ENCODE data around the gene GALP.
"Not testable (repeated sequence)": the region's sequence is repeated elsewhere in the genome, so short reads cannot be mapped to it uniquely, and the experiment has no call there.

Gene GALP

DNA sequence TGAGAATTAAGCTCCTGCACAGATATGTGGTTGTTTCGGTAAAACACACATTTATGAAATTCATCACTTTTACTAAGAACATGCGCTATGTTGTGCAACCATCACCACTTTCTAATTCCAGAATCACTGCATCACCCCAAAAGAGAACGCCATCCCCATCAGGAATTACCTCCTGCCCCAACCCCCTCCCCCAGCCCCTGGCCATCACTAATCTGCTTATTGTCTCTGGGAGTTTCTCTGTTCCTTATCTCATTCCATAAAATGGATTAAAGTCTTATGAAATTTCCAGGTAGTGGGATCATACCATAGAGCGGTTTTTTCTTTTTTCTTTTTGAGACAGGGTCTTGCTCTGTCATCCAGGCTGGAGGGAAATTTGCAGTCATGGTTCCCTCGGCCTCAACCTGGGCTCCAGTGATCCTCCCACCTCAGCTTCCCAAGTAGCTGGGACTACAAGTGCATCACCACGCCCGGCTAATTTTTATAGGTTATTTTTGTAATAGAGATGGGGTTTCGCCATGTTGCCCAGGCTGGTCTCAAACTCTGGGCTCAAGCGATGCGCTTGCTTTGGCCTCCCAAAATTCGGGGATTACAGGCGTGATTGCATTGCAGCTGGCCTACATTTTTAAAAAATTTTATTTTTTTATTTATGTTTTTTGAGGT is 18.3 kb downstream of the GALP start:
- Histone ChIP-seq H3K4me3 (ENCODE audit: severe bottlenecking) (no peak overlapping the region), H3K27me3 (ENCODE audit: insufficient read depth, poor library complexity, severe bottlenecking) (no peaks in the 10 kb centered on the region), H3K27ac (ENCODE audit: poor library complexity, severe bottlenecking) (no peak overlapping the region), H3K36me3 (ENCODE audit: low read depth) (no peaks in the 10 kb centered on the region), H3K4me1 (ENCODE audit: insufficient read depth, poor library complexity, severe bottlenecking) (no peaks in the 10 kb centered on the region), H3K9me3 (ENCODE audit: severe bottlenecking) (no peaks in the 10 kb centered on the region)
- no peak for ATAC-seq (ENCODE audit: low read depth)
- TF ChIP-seq, protein P1, sequence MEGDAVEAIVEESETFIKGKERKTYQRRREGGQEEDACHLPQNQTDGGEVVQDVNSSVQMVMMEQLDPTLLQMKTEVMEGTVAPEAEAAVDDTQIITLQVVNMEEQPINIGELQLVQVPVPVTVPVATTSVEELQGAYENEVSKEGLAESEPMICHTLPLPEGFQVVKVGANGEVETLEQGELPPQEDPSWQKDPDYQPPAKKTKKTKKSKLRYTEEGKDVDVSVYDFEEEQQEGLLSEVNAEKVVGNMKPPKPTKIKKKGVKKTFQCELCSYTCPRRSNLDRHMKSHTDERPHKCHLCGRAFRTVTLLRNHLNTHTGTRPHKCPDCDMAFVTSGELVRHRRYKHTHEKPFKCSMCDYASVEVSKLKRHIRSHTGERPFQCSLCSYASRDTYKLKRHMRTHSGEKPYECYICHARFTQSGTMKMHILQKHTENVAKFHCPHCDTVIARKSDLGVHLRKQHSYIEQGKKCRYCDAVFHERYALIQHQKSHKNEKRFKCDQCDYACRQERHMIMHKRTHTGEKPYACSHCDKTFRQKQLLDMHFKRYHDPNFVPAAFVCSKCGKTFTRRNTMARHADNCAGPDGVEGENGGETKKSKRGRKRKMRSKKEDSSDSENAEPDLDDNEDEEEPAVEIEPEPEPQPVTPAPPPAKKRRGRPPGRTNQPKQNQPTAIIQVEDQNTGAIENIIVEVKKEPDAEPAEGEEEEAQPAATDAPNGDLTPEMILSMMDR (IDR thresholded peaks at IDR 0.05; ENCODE audit: poor library complexity, severe bottlenecking) = no peak
- DNase-seq (ENCODE audit: low spot score) = no peak

DNA sequence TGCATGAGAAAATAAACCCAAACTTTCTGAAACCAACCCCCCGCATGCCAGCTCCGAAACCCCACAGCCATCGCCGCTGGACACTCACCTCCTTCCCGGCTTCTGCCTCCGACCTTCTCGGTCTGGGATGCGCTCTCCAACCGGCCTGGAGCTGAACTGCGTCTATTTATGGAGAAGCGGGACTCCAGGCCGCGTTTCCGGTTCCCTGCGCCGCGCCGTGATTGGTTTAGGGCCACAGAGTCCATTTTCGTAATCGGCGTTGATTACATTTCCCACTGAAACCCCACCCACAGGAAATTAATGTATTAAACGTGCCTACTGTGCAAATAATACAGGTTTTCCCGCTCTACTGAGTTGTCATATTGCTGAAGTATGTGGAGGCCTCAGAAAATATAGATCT is 21.8 kb downstream of the GALP start, which contains the start of gene ZSCAN5B:
ZSCAN5B (minus strand) TSS at position 138 of the 400 bp plus-strand sequence. CDS start 4,731 bp downstream, outside the sequence.
- not testable (repeated sequence) for H3K36me3 ChIP-seq (ENCODE audit: low read depth); H3K27ac ChIP-seq (ENCODE audit: poor library complexity, severe bottlenecking); H3K27me3 ChIP-seq (ENCODE audit: insufficient read depth, poor library complexity, severe bottlenecking); H3K4me3 ChIP-seq (ENCODE audit: severe bottlenecking); H3K9me3 ChIP-seq (ENCODE audit: severe bottlenecking); DNase-seq (ENCODE audit: low spot score); H3K4me1 ChIP-seq (ENCODE audit: insufficient read depth, poor library complexity, severe bottlenecking); ATAC-seq (ENCODE audit: low read depth)

DNA sequence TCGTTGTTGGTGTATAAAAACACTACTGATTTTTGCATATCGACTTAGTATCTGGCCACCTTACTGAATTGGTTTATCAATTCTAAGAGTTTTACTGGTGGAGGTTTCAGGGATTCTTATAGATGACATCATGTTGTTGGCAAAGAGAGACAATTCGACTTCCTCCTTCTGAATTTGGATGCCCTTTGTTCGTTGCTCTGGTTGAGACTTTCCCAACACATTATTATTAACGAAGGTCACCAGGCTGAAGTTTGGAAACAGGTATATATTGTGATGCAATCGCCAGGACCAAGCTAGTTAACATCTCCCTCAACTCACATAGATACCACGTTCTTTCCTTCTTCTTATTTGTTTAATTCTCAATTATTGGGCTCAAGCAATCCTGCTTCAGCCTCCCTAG is 23.9 kb downstream of the GALP start:
- no peaks in the 10 kb centered on the region for H3K9me3 ChIP-seq (ENCODE audit: severe bottlenecking)
- no peaks in the 10 kb centered on the region for H3K27me3 ChIP-seq (ENCODE audit: insufficient read depth, poor library complexity, severe bottlenecking)
- no peak for ATAC-seq (ENCODE audit: low read depth)
- no peaks in the 10 kb centered on the region for H3K4me1 ChIP-seq (ENCODE audit: insufficient read depth, poor library complexity, severe bottlenecking)
- TF ChIP-seq, protein P1 (IDR thresholded peaks at IDR 0.05; ENCODE audit: poor library complexity, severe bottlenecking) = no peak
- no peak overlapping the region for H3K27ac ChIP-seq (ENCODE audit: poor library complexity, severe bottlenecking)
- no peak overlapping the region for H3K4me3 ChIP-seq (ENCODE audit: severe bottlenecking)
- H3K36me3 ChIP-seq (ENCODE audit: low read depth) = no peaks in the 10 kb centered on the region
- no peak for DNase-seq (ENCODE audit: low spot score)

DNA sequence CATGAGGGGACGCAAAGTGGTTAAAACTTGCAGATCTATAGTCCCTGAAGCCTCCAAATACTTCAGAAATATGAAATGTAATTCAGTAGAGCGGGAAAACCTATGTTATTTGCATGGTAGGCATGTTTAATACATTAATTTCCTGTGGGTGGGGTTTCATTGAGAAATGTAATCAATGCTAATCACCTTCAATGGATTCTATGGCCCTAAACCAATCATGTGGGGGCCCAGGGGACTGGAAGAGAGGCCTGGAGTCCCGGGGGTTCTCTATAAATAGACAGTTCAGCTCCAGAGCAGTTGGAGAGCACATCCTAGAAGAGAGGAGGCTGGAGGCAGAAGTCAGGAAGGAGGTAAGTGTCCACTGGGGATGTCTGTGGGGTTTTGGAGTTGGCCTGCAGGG is 26.2 kb downstream of the GALP start, which contains the start of gene ZSCAN5C:
ZSCAN5C (plus strand) TSS at position 301 of the 400 bp plus-strand sequence. CDS start 3,641 bp downstream, outside the sequence.
- TF ChIP-seq, protein P1 (IDR thresholded peaks at IDR 0.05; ENCODE audit: poor library complexity, severe bottlenecking) = no peak
- Histone ChIP-seq H3K9me3 (ENCODE audit: severe bottlenecking) (no peaks in the 10 kb centered on the region), H3K4me1 (ENCODE audit: insufficient read depth, poor library complexity, severe bottlenecking) (no peaks in the 10 kb centered on the region), H3K27ac (ENCODE audit: poor library complexity, severe bottlenecking) (no peak within 1 kb of the TSS), H3K36me3 (ENCODE audit: low read depth) (no peaks in the 10 kb centered on the region), H3K27me3 (ENCODE audit: insufficient read depth, poor library complexity, severe bottlenecking) (no peaks in the 10 kb centered on the region), H3K4me3 (ENCODE audit: severe bottlenecking) (no peak within 1 kb of the TSS)
- no peak for DNase-seq (ENCODE audit: low spot score)
- no peak for ATAC-seq (ENCODE audit: low read depth)

DNA sequence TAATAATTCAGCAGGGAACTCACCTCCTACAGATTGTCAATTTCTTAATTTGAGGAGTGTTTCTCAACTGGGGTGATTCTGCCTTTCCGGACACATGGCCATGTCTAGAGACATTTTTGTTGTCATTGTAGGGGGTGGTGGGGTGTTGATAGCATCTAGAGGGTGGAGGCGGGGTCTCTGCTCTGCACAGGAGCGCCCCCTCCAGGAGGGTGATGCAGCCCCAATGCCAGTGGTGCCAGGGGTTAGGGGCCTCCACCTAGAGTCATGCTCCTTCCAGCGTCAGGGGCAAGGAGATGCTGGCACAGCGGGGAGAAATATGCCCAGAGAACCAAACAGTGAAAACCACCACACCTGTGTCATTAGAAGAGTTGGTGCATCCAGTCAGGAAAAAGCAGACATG is 31.8 kb downstream of the GALP start:
- H3K27me3 ChIP-seq (ENCODE audit: insufficient read depth, poor library complexity, severe bottlenecking) = not testable (repeated sequence)

DNA sequence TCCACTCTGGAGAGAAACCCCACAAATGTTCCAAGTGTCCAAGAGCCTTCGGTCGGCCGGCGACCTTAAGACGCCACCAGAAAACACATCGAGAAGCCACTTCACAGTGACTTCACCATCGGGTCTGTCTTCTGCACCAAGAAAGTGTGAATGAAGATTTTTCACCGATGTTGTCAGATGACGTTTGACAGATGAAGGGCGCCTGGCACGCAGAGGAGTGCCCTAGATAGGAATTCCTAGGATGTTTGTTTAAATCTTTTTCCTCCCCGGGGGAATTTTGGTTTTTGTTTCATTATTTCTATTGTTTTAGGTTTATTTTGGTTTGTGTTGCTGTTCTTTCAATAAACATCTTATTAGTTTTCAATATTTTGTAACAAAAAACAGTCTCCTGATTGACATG is 33.3 kb downstream of the GALP start:
- DNase-seq (ENCODE audit: low spot score) (no peak), ATAC-seq (ENCODE audit: low read depth) (no peak)
- Histone ChIP-seq H3K27me3 (ENCODE audit: insufficient read depth, poor library complexity, severe bottlenecking) (no peaks in the 10 kb centered on the region), H3K36me3 (ENCODE audit: low read depth) (no peaks in the 10 kb centered on the region), H3K4me1 (ENCODE audit: insufficient read depth, poor library complexity, severe bottlenecking) (no peaks in the 10 kb centered on the region), H3K9me3 (ENCODE audit: severe bottlenecking) (no peaks in the 10 kb centered on the region), H3K4me3 (ENCODE audit: severe bottlenecking) (no peak overlapping the region), H3K27ac (ENCODE audit: poor library complexity, severe bottlenecking) (no peak overlapping the region)
- TF ChIP-seq, protein P1 (IDR thresholded peaks at IDR 0.05; ENCODE audit: poor library complexity, severe bottlenecking) = no peak

More for the DNA sequence above, 31.8 kb downstream of the GALP start:
- not testable (repeated sequence) for H3K9me3 ChIP-seq (ENCODE audit: severe bottlenecking); DNase-seq (ENCODE audit: low spot score); H3K4me1 ChIP-seq (ENCODE audit: insufficient read depth, poor library complexity, severe bottlenecking); H3K36me3 ChIP-seq (ENCODE audit: low read depth); H3K4me3 ChIP-seq (ENCODE audit: severe bottlenecking); ATAC-seq (ENCODE audit: low read depth); H3K27ac ChIP-seq (ENCODE audit: poor library complexity, severe bottlenecking)

DNA sequence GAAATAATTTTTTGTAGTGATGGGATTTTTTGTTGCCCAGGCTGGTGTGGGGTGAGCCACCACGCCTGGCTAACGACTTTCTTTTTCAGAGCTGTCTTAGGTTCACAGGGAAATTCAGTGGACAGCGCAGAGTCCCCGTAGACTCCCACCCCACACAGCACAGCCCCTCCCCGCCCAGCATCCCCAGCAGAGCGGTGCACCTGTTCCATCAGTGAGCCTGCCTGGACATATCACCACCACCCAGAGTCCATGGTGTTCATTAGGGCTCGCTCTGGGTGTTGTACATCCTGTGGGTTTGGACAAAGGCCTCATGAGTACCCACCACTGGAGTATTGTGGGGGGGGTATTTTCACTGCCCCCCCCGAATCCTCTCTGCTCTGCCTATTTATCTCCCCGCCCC is 34.2 kb downstream of the GALP start:
- ATAC-seq (ENCODE audit: low read depth); H3K4me1 ChIP-seq (ENCODE audit: insufficient read depth, poor library complexity, severe bottlenecking); H3K27me3 ChIP-seq (ENCODE audit: insufficient read depth, poor library complexity, severe bottlenecking); H3K9me3 ChIP-seq (ENCODE audit: severe bottlenecking); H3K27ac ChIP-seq (ENCODE audit: poor library complexity, severe bottlenecking); H3K36me3 ChIP-seq (ENCODE audit: low read depth); DNase-seq (ENCODE audit: low spot score); H3K4me3 ChIP-seq (ENCODE audit: severe bottlenecking): not testable (repeated sequence)

All from RWPE2 (cell line).